ENCODE results near the gene PPP3R1.

Gene PPP3R1, protein sequence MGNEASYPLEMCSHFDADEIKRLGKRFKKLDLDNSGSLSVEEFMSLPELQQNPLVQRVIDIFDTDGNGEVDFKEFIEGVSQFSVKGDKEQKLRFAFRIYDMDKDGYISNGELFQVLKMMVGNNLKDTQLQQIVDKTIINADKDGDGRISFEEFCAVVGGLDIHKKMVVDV

DNA sequence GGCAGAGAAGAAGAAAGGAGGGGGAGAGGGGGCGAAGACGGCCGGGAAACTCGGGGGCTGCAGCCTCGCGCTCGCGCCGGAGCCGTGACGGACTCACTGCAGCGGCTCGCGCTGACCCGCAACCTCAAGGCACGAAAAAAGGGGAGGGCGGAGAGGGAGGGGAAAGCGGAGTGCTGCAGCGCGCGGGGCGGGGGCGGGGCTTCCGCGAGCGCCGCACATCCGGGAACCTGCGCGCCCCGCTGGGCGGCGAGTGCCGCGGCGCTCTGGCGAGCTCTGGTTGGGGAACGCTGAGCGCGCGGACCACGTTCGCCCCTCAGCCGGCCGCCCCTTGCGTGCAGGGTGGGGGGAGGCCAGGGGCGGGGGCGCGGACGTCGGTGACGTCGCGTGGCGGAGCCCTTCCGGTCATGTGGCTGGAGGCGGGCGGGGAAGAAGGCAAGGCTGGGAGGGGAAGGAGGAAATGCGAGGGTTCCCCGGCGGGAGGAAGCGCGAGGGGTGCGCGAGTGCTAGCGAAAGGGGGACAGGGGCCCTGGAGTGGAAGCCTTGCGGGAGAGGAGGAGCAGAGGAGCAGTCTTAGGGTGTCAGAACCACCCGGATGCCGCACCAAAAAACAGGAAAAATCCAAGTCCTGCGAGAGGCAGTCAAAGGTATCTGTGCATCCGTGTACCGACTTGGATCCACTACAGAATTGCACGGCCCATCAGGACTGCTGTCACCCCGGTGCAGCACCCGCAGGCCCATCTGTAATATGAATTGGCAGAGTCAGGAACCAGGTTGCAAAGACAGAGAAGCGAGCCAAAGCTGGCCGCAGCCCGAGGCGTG, at the start of gene PPP3R1:
PPP3R1 (minus strand) TSS at position 133 of the 819 bp plus-strand sequence. CDS start 405 bp downstream, outside the sequence.
- DNase-seq (ENCODE audit: low spot score): peak; percentile 95

DNA sequence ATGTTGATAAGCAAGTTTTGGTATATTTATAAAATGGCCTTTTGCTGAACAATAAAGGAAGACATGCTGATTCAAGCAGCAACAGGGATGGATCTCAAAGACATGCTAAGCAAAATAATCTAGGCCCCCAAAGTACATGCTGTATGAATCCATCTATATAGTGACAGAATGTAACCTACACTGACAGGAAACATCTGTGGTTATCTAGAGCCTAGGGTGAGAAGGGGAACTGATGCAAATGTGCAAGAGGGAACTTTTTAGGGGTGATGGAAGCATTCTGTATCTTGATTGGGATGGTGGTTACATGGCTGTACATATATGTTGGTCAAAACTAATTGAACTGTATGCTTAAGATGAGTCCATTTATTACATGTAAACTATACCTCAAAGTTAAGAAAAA, 43.2 kb upstream of the PPP3R1 start:
- DNase-seq (ENCODE audit: low spot score): no peak

DNA sequence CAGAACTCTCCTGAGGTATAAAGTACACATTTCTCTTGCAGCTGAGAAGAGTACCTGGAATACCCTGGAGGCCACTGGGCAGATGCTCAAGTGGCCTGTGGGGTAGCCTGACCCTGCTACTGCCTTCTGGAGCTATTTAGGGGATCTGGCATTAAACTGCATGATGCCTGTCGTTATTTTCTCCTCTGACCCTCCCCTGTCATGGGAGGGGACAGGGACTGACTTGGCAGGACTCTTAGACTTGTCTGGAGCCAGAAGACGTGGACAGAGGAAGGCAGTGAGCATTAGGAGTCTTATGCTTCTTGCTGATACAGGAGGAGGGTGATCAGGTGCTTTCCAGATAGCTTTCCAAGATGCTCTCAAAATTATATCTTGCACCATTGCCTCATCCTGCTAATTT, 42.6 kb upstream of the PPP3R1 start:
- no peak for DNase-seq (ENCODE audit: low spot score)

DNA sequence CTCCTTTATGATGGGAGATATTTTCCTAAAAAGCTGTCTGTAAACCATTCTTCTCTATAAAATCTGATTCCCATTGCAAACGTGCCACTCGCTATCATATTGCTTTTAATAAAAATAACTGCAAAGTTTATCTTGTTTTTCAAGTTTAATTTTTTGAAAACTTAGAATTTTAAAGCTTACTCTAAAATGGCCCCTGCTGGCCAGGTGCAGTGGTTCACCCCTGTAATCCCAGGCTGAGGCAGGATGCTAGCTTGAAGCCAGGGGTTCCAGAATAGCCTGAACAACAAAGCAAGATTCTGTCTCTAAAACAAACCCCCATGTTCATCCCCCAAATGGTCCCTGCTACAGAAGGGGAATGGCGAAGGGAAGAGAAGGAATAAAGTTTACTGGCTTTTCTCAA, 41.9 kb upstream of the PPP3R1 start:
- DNase-seq (ENCODE audit: low spot score): no peak

DNA sequence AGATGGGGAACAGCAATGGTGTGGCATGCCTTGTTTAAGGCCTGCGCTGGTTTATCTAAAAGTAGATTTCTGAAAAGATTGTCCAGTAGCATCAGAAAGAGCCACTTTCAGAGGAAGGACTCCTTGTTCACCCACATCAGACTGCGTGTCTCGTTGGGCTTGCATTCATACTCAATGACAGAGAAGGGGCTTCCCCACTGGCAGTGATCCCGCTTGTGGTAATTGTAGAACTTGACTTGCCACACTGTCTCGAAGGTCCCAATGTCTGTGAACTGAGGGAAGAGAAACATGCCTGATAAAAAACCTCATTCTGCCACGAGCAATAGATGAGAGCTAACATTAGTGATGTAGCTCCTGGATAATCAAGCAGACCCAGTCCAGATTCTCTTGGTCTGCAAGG, 41.4 kb upstream of the PPP3R1 start:
- DNase-seq (ENCODE audit: low spot score): no peak

DNA sequence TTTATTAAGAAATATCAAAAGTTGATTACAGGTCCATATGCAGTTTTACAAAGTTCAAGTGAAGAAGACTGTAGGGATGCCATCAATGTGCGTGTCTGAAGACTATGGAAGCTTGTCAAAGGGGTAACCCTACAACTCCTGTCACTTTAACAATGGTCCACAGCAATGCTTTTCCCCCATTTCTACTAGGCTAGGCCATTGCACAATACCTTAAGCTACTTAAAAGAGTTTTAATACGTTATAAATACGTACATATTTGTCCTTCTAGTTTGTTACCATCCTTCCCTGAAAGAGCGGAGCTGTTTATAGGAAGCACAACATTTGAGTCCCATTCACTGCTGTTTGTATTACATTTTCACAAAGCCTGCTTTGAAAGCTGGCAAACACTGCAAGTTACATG, 40.7 kb upstream of the PPP3R1 start:
- DNase-seq (ENCODE audit: low spot score): no peak

DNA sequence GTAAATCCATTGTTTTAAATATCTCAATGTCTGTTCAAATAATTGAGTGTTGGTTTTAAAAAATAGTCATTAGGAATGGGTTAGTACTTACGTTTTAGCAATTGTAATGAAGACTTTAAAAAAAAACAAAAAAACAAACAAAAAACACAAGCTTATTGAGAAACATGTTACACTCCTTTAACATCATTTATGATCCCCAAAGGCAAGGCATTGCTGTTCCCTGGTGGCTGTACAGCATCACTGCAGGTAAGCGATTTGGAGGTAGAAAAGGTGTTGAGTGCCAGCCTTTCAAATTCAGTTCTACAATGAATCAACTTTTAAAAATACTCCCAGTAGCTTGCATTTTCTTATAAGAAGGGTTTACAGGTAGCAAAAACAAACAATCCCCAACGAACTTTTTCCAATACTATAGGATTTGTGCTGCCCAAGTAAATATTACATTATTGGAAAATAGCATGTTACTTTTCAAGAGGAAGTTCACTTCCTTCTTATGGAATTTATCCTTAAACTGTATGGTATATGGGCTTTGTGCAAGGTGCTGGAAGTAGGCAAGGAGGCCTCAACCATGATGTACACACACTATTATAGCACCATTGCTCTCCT, 39.9 kb upstream of the PPP3R1 start:
- peak; percentile 45 for DNase-seq (ENCODE audit: low spot score)

DNA sequence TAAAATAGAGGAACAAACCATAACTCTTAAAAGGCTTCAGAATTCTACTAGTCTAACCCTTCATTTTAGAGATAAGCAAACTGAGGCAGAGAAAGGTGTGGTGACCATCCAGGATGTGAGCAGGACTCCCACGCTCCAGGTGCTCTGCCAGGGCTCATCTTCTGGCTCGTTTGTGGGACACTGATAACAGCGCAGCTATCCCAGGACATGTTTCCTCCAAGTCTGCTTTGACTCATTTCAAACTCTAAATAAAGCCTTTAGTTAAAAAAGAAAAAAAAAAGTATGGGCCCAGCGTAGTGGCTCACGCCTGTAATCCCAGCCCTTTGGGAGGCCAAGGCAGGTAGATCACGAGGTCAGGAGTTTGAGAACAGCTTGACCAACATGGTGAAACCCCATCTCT, 39.0 kb upstream of the PPP3R1 start:
- no peak for DNase-seq (ENCODE audit: low spot score)

DNA sequence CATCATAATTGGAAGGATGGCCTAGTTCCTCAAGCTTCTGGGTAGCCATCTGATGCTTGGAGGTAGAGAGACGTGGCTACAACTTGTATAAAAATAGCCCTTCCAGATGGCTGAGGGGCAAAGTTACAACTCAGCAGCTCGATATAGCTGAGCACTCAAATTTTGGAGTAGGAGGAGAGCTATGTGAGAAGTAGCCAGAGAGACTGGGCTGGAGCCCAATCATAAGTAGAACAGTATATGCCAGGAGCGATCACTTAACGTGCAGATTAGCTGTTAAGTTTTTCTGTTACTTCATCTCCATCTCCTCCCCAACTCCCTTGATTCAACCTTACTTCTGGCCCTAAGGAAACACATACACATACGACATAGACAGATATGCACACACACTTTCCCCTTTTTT, 38.6 kb upstream of the PPP3R1 start:
- no peak for DNase-seq (ENCODE audit: low spot score)

DNA sequence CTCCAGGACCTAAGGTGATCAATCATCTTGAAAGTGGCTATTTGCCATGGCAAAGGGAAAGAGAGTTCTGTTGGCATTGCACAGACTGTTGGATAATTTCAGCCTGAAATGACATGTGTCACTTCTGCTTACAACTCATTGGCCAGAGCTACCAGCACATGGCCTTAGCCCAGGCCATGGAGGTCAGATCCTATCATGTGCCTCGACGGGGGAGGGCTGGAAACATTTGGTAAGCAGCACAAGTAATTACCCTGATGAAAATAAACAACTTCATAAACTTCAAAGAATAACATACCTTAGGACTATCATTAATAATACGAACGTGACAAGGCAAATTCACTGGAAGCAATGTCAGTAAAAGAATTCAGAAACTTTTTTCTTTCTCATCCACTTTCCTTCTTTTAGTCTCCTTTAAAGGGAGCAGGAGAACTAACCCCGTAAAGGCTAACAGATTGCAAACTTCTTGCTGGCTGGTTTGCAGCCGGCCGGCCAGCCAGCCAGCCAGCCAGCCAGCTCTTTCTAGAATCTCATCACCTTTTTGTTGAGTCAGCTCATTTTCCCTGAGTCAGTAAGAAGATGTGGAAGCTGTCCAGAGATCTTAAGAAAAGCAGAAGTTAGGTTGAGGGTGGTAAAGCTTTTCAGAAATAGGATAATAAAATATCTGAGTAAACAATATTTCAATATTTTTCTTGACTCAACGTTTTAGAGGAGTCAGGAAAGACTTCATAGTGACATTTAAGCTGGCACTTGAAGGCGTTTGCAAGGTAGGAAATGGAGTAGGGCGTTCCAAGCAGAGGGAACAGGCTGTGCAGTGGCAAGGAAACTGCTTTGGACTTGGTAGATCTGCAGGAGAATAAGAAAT, 35.5 kb upstream of the PPP3R1 start:
- DNase-seq (ENCODE audit: low spot score): no peak

DNA sequence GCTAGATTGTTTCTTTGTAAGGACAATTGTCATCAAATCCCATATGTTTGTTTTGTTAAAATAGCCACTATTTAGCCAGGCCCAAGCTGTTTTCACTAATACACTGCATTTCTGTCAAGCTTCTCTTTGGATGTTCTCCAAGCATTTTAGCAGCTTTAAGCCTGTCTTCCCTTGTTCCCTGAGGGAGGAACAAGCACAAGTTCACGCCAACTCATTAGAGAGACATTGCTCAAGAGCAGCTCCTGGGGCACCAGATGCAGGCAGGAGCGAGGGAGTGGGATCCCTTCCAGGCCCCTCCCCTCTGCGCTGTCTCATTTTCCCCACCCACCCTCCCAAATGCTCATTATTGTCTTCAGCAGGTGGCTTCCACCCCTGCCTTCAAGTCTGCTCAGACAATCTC, 32.6 kb upstream of the PPP3R1 start:
- no peak for DNase-seq (ENCODE audit: low spot score)

DNA sequence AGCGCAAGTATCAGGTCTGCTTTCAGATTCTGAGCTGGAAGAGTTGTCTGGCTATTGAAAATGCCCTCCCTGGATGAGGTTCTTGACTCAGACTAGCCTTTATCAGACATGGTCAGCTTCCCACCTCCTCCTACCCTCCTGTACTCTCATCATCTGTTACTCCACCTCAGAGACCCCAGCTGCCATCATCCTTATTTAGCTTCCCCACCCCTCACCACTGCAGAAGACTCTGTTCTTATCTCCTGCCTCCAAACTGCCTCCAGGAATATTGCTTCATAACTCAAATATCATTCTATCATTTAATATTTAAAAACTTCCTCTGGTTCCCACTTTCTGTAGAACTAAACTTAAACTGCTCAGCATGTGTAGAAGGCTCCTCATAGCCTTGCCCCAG, 31.1 kb upstream of the PPP3R1 start:
- no peak for DNase-seq (ENCODE audit: low spot score)

DNA sequence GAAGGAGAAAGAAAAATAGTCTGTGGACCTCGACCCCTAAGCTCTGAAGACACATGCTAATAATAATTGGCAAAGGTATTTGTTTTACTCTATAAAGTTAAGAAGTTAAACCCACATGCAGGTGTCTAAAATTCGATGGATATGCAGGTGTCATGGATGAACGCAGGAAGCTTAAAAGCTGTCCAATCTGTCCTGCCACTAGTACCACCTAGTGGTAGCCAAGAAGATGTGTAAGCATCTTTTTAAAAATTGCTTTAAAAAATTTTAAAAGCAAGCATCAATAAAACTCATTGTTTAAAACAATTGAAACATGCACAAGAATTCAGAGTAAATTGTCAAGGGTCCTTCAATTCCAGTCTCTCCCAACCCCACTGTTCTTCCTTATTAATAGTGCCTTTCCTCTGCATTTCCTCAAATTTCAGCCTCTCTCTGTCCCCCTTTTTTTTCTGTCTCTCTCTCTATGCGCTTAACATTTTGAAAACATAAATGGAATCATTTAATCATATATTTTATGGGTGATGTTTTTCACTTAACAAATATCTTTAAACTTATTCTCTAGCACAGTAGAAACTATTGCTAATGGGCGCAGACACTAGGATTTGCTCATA, 30.6 kb upstream of the PPP3R1 start:
- peak; percentile 43 for DNase-seq (ENCODE audit: low spot score)

DNA sequence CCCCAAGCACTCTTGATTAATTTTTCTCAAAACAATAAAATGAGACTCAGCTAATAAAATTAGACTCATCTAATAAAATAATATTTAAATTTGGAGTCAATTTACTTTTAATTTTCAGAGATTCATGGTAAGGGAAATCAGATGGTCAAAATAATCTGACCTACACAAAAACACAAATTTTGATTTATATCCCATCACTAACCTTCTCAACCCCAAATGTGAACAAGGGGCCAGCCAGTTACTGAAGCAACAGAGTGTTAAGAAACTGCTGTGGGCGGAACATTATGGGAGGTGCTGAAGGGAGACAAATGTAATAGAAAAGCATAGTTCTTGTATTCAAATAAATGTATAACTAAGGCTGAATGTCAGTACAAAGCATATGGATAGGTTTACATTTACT, 28.5 kb upstream of the PPP3R1 start:
- DNase-seq (ENCODE audit: low spot score): no peak

DNA sequence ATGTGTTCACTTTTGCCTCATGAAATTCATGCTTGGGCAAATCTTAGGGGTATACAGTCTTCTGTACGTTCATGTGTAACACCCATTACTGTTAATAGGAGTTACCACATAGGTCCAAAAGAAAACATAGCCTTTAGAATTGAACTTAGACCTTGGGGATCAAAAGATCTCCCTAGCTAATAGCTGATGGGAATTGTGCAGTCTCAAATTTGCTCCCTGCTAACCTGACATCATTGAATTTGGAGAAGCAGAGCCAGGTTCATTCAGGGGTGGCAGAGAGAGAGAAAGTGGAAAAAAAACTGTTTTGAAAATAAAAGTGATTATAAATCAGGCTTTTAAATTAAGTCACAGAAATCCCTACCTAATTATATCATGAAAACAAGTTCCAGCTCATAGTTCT, 28.0 kb upstream of the PPP3R1 start:
- DNase-seq (ENCODE audit: low spot score): no peak

DNA sequence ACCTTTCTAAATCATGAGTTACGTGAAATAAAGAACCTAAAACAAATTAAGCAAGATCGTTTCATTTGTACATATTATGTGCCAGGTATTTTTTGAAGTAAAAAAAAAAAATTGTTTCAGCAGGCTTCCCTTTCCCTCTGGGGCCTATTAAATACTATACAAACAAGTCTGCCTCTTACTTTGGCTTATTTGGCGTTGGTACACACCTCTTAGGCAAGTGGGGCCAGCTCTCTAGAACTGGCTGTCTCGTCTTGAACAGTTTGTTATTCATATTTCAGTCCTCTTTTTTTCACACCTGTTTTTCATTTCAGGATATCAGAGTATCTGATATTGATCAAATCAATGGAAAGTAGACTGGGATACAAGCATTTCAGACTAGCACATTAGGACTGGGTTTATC, 27.4 kb upstream of the PPP3R1 start:
- DNase-seq (ENCODE audit: low spot score): no peak

DNA sequence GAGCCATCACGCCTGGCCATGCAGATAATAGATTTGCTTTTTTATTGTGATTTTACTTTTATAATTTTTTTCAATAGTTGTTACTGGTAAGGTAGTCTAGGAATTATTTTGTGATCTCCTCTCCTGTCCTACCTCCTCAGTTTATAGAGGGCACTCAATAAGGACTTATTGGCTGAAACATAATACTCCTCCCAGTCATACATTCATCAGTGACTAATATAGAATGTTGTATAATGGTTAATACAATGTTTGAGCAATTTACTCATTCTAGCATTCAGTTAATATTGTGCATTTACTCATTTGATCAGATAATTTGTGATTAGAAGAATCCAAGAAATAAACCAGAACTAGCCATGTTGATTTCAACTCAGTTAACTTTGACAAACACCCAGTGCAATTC, 25.8 kb upstream of the PPP3R1 start:
- DNase-seq (ENCODE audit: low spot score): no peak

DNA sequence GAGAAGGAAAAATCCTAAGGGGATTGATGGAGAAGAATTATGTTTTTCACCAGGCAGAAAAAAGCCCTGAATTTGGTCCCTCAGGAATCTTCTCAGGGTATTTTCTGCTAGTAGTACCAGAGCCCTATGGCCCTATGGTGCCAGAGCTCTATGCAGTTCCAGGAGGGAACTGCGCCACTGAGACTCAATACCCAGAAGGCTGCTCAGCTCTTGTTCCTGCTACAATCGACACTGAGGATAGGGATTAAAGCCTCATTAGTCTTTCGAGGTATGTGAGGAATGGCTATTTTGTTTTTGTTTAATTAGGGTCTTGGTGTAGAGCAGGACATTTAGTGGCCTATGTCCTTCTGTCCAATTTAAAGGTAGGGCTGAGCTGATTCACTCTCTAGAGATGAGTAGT, 21.7 kb upstream of the PPP3R1 start:
- DNase-seq (ENCODE audit: low spot score): no peak

DNA sequence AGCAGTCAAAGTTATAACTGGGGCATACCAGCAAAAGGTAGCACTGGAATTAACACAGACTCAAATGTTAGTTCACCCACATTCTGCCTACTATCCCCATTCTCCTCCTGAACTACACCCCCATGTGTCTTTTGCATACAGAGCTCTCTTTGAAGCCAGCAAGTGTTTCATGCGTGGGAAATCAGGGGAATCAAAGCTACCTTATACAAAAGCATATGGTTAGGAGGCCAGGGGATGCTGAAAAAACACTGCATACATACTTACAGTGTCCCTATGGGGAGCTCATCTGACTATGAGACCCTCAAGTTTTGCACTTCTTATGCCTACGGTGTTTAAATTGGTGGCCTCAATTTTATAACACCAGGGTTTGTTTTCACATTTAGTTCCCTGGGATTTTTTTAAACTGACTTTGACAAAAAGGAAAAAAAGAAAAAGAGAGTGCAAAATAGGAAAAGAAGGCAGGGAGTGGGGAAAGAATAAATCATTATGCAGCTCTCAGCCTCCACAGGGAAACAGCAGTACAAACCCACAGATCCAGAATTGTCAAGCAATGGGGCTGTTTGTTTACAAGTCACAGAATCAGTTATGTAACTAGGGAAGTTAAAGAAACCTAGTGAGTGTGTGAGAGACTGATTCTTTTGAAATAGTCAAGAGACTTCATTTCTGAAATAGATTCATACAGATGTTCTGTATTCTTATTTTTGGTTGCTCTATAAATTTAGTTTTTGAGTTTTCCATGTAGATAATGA, 20.1 kb upstream of the PPP3R1 start:
- DNase-seq (ENCODE audit: low spot score): no peak

DNA sequence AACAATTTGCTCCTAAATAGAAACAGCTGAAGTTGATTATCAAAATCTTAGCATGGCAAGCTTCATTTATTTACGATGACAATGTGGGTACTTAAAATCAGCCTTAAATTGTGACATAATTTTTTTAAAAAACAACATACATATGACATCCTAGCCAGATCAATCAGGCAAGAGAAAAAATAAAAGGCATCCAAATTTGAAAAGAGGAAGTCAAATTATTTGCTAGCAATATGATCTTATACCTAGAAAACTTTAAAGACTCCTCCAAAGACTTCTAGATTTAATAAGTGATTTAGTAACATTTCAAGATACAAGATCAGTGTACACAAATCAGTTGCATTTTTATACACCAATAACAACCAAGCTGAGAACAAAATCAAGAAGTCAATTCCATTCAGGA, 14.3 kb upstream of the PPP3R1 start:
- no peak for DNase-seq (ENCODE audit: low spot score)

DNA sequence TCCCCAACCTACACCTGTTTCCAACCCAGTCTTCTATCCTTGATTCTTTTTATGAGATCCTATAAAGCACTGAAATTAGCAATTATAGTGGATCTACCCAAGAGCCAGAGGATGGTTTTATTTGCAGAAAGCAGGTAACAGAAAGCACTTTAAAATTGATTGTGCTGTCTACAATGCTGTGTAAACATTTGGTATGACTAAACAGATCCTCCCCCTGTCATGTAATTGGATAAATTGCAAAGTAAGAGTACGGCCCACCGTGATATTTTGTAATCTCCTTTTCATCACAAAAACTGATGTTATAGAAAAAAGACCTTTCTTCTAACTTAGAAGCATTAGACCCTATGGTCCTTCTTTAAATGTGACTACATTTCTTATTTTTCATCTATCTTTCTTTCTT, 11.3 kb upstream of the PPP3R1 start:
- DNase-seq (ENCODE audit: low spot score): no peak

Measured in activated CD4-positive, alpha-beta T cell treated with anti-CD3 and anti-CD28 coated beads, Interleukin-2, Interleukin-4, amounts not matched to agents 100 ng/mL and 50 ng/mL, durations not matched to agents 16 hours and 8 hours (primary cell).